Stomach (tissue), 4 donors: ENCODE data around the gene TMEM37.

ENCODE experiments used
- EP300 ChIP-seq: sonication (generic); formaldehyde crosslinking; IDR thresholded peaks from one replicate; pipeline ENCODE4 v1.6.1; 2017; ENCODE audit warnings: antibody characterized with exemption
- POLR2A ChIP-seq, 4 donors: fragments of 450-650 bp; IDR thresholded peaks; one replicate each; pipeline ENCODE4 v1.6.1; 2016; ENCODE audit warnings: antibody characterized with exemption in 4 of 4, control low read depth in 2 of 4, mild to moderate bottlenecking in 1 of 4, moderate library complexity in 1 of 4
- POLR2AphosphoS5 ChIP-seq, 3 donors: sonication (generic); formaldehyde crosslinking; IDR thresholded peaks; one replicate each; pipeline ENCODE4 v1.6.1; 2016; ENCODE audit warnings: antibody characterized with exemption in 3 of 3
- TF ChIP-seq, protein P1 (sequence below), 7 experiments: fragments of 450-650 bp in 4 of 7; fragments of 200-600 bp in 3 of 7; sonication (generic) in 3 of 7; IDR thresholded peaks; one replicate each; pipeline ENCODE4 v1.5.1; 2016 to 2019; ENCODE audit warnings: antibody characterized with exemption in 7 of 7, control low read depth in 2 of 7, mild to moderate bottlenecking in 1 of 7

DNA sequence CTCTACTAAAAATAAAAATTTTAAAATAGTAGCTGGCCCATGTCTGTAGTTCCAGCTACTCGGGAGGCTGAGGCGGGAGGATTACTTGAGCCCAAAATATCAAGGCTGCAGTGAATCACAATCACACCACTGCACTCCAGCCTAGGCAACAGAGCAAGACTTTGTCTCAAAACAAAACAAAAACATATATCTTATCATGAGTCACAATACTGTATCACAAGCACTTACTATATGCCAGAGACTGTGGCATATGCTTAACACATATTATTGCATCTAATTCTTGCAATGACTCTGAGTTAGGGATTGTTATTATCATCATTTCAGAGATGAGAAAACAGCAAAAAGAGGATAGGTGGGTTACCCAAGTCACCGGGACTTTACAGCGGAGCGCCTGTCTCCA is 29.5 kb upstream of the TMEM37 start:
- TF ChIP-seq, protein P1, sequence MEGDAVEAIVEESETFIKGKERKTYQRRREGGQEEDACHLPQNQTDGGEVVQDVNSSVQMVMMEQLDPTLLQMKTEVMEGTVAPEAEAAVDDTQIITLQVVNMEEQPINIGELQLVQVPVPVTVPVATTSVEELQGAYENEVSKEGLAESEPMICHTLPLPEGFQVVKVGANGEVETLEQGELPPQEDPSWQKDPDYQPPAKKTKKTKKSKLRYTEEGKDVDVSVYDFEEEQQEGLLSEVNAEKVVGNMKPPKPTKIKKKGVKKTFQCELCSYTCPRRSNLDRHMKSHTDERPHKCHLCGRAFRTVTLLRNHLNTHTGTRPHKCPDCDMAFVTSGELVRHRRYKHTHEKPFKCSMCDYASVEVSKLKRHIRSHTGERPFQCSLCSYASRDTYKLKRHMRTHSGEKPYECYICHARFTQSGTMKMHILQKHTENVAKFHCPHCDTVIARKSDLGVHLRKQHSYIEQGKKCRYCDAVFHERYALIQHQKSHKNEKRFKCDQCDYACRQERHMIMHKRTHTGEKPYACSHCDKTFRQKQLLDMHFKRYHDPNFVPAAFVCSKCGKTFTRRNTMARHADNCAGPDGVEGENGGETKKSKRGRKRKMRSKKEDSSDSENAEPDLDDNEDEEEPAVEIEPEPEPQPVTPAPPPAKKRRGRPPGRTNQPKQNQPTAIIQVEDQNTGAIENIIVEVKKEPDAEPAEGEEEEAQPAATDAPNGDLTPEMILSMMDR (IDR thresholded peaks at IDR 0.05): no peak
- TF ChIP-seq POLR2AphosphoS5 (IDR thresholded peaks at IDR 0.05): no peak
- TF ChIP-seq POLR2A (IDR thresholded peaks at IDR 0.05): no peak
- TF ChIP-seq EP300: no peak
